ENCODE data around the gene MARCHF4. TPM values are rescaled to one million over a fixed set of nuclear protein-coding genes. Genes with fewer than 3 reads are reported as not detected.

The MARCHF4 gene
- total and polyA plus RNA-seq, 2 experiments from 2014 or later: 0.45 to 1.1 TPM

GRCh38 chr2:216394881-216395280, 22.6 kb upstream of the MARCHF4 start:
- TF ChIP-seq ZNF462 (CRISPR knock-in tag; IDR thresholded peaks at IDR 0.05): no peak
- TF ChIP-seq ZNF331 (CRISPR knock-in tag; IDR thresholded peaks at IDR 0.05; ENCODE audit: low read depth): no peak
- TF ChIP-seq EZH2 (IDR thresholded peaks at IDR 0.05; ENCODE audit: low read depth, unreplicated experiment): no peak
- TF ChIP-seq ZNF114 (CRISPR knock-in tag; IDR thresholded peaks at IDR 0.05): no peak
- TF ChIP-seq ETS1 (IDR thresholded peaks at IDR 0.05): no peak
- TF ChIP-seq REST (IDR thresholded peaks at IDR 0.05; ENCODE audit: unreplicated experiment): no peak
- TF ChIP-seq CREB1 (CRISPR knock-in tag; IDR thresholded peaks at IDR 0.05; ENCODE audit: low read depth): no peak
- no peak for TF ChIP-seq CTCF (conservative IDR thresholded peaks at IDR 0.05; ENCODE audit: low read depth in 2 of 2)
- no peak for TF ChIP-seq STAT1 (IDR thresholded peaks at IDR 0.05; ENCODE audit: unreplicated experiment)
- DNase-seq (ENCODE audit: low spot score) (no peak), ATAC-seq (no peak)
- Mint-ChIP-seq H3K4me3 (no peak overlapping the region), H3K27ac (no peak overlapping the region), H3K9me3 (no peaks in the 10 kb centered on the region), H3K36me3 (ENCODE audit: low read depth) (no peaks in the 10 kb centered on the region), H3K4me1 (peaks cover 3% of the 10 kb centered on the region; the same call in 1 of the 3 replicates), H3K27me3 (ENCODE audit: insufficient read depth, low read depth, poor library complexity) (peaks cover 2% of the 10 kb centered on the region)
- Histone ChIP-seq H3K4me3 (no peak overlapping the region), H3K4me1 (ENCODE audit: insufficient read depth) (peaks cover 5% of the 10 kb centered on the region; the same call in 1 of the 2 replicates), H3K4me2 (no peak overlapping the region), H3K27me3 (ENCODE audit: insufficient read depth) (no peaks in the 10 kb centered on the region), H4K20me1 (replicated peaks; ENCODE audit: insufficient read depth) (no peaks in the 10 kb centered on the region), H3K9me2 (ENCODE audit: insufficient read depth) (peaks cover 8% of the 10 kb centered on the region; the same call in 1 of the 2 replicates), H3F3A (replicated peaks; ENCODE audit: low read depth) (no peaks in the 10 kb centered on the region), H3K27ac (ENCODE audit: low read depth) (no peak overlapping the region), H3K36me3 (ENCODE audit: insufficient read depth) (no peaks in the 10 kb centered on the region), H2AFZ (no peak overlapping the region; the same call in 1 of the 2 replicates), H3K79me2 (replicated peaks; ENCODE audit: insufficient read depth) (no peaks in the 10 kb centered on the region)
